H1 (cell line): Measurements from ENCODE around the gene ACVR1. TPM values are rescaled to one million over a fixed set of nuclear protein-coding genes. Genes with fewer than 3 reads are reported as not detected.

Experiments
- CTCF ChIA-PET: fragments of 300-600 bp; sonication (Branson Sonifier 250); formaldehyde crosslinking; loops from one replicate; lab custom pipeline; 2021; ENCODE audit not compliant: partially characterized antibody; lab: Charles Lee
- POLR2A ChIA-PET: fragments of 300-600 bp; sonication (Branson Sonifier 250); formaldehyde crosslinking; loops from one replicate; lab custom pipeline; 2021; ENCODE audit warnings: inconsistent platforms; ENCODE audit not compliant: partially characterized antibody; lab: Charles Lee
- DNase-seq, 2 experiments: peaks; one replicate each; pipeline versions ENCODE4 v3.0.0 to v3.0.0-alpha.2; 2010 to 2022; ENCODE audit warnings: low spot score in 2 of 2, low read depth in 1 of 2, mixed read lengths in 1 of 2
- FAIRE-seq: peaks from 2 replicates; lab custom pipeline; 2011; peaks lifted over from hg19 to GRCh38; lab: Jason Lieb, UNC
- H2AFZ ChIP-seq: 2 replicates; pipeline ENCODE4 v1.8.1; 2012; ENCODE audit warnings: low read length, inconsistent platforms
- H2AK5ac ChIP-seq: 2 replicates; pipeline ENCODE4 v1.6.1; 2013; ENCODE audit warnings: low read depth, low read length
- H2BK120ac ChIP-seq: replicated peaks from 2 replicates; pipeline ENCODE3; 2013; ENCODE audit warnings: low read depth, low read length, inconsistent platforms
- H2BK12ac ChIP-seq: 2 replicates; pipeline ENCODE4 v1.6.1; 2013; ENCODE audit warnings: low read depth, low read length
- H2BK15ac ChIP-seq: 2 replicates; pipeline ENCODE4 v1.6.1; 2013; ENCODE audit warnings: low read length
- H2BK20ac ChIP-seq: 2 replicates; pipeline ENCODE4 v1.6.1; 2013; ENCODE audit warnings: low read length
- H2BK5ac ChIP-seq: 2 replicates; pipeline ENCODE4 v1.6.1; 2013; ENCODE audit warnings: low read depth, low read length
- H3K14ac ChIP-seq: 2 replicates; pipeline ENCODE4 v1.6.1; 2013; ENCODE audit warnings: inconsistent platforms; ENCODE audit not compliant: insufficient read length
- H3K18ac ChIP-seq: 2 replicates; pipeline ENCODE4 v1.6.1; 2013; ENCODE audit warnings: low read length; ENCODE audit errors: extremely low read depth
- H3K23ac ChIP-seq: 2 replicates; pipeline ENCODE4 v1.6.1; 2013; ENCODE audit warnings: inconsistent platforms; ENCODE audit not compliant: insufficient read length
- H3K23me2 ChIP-seq: 2 replicates; pipeline ENCODE4 v1.6.1; 2013; ENCODE audit warnings: low read depth, low read length
- H3K27ac ChIP-seq: 2 replicates; pipeline ENCODE4 v1.6.1; 2011; ENCODE audit warnings: low read depth, low read length, inconsistent platforms
- H3K27me3 ChIP-seq, 4 experiments: replicated peaks in 1 of 4; 1 replicate in 1 of 4; 2 replicates in 3 of 4; pipeline versions ENCODE4 v1.6.1 to v1.8.1; 2011 to 2013; ENCODE audit warnings: low read length in 3 of 4, mild to moderate bottlenecking in 3 of 4, inconsistent platforms in 2 of 4, mixed read lengths in 2 of 4, moderate library complexity in 1 of 4; ENCODE audit not compliant: control insufficient read depth in 3 of 4, insufficient read depth in 3 of 4; ENCODE audit errors: extremely low read depth in 1 of 4
- H3K36me3 ChIP-seq, 4 experiments: 2 replicates each; pipeline versions ENCODE4 v1.6.1 to v1.8.1; 2011 to 2013; ENCODE audit warnings: mild to moderate bottlenecking in 4 of 4, low read length in 3 of 4, moderate library complexity in 2 of 4, control low read depth in 1 of 4, inconsistent platforms in 1 of 4; ENCODE audit not compliant: insufficient read depth in 4 of 4, control insufficient read depth in 2 of 4
- H3K4ac ChIP-seq: replicated peaks from 2 replicates; pipeline ENCODE3; 2013; ENCODE audit warnings: low read length, low read depth, mixed read lengths, inconsistent platforms; ENCODE audit not compliant: insufficient read length
- H3K4me1 ChIP-seq, 4 experiments: replicated peaks in 1 of 4; 1 replicate in 1 of 4; 2 replicates in 3 of 4; pipeline versions ENCODE4 v1.6.1 to v1.8.1; 2011 to 2013; ENCODE audit warnings: low read length in 3 of 4, inconsistent platforms in 2 of 4, mixed read lengths in 1 of 4; ENCODE audit not compliant: insufficient read depth in 4 of 4, control insufficient read depth in 3 of 4
- H3K4me2 ChIP-seq, 2 experiments: 2 replicates each; pipeline versions ENCODE4 v1.6.1 to v1.8.1; 2011 to 2013; ENCODE audit warnings: low read depth in 2 of 2, low read length in 2 of 2, control low read depth in 1 of 2, inconsistent platforms in 1 of 2, mild to moderate bottlenecking in 1 of 2; ENCODE audit not compliant: insufficient read depth in 1 of 2
- H3K4me3 ChIP-seq, 4 experiments: fragments of 200-600, 300-600 bp in 1 of 4; sonication (generic), shearing (Covaris generic), sonication (Bioruptor Twin) in 1 of 4; 2 replicates each; pipeline versions ENCODE4 v1.5.1 to v1.8.1; 2011 to 2016; ENCODE audit warnings: low read length in 4 of 4, low read depth in 3 of 4, control low read depth in 2 of 4, inconsistent platforms in 2 of 4, mild to moderate bottlenecking in 2 of 4, mixed read lengths in 1 of 4, moderate library complexity in 1 of 4; ENCODE audit not compliant: insufficient read depth in 2 of 4; ENCODE audit errors: extremely low read depth in 1 of 4
- H3K56ac ChIP-seq: replicated peaks from 2 replicates; pipeline ENCODE3; 2013; ENCODE audit warnings: low read depth, mild to moderate bottlenecking, mixed read lengths, low read length, inconsistent platforms; ENCODE audit not compliant: insufficient read length
- H3K79me1 ChIP-seq: 2 replicates; pipeline ENCODE4 v1.6.1; 2013; ENCODE audit warnings: low read depth, low read length, control low read depth
- H3K79me2 ChIP-seq, 2 experiments: 2 replicates each; pipeline versions ENCODE4 v1.6.1 to v1.8.1; 2012 to 2013; ENCODE audit warnings: low read length in 2 of 2, mild to moderate bottlenecking in 2 of 2, inconsistent platforms in 1 of 2; ENCODE audit not compliant: insufficient read depth in 2 of 2, control insufficient read depth in 1 of 2
- H3K9ac ChIP-seq, 4 experiments: replicated peaks in 1 of 4; 1 replicate in 1 of 4; 2 replicates in 3 of 4; pipeline versions ENCODE4 v1.6.1 to v1.8.1; 2011 to 2013; ENCODE audit warnings: low read depth in 3 of 4, low read length in 3 of 4, control low read depth in 2 of 4, mild to moderate bottlenecking in 2 of 4, moderate library complexity in 2 of 4, inconsistent platforms in 1 of 4; ENCODE audit errors: extremely low read depth in 1 of 4
- H3K9me3 ChIP-seq, 2 experiments: 2 replicates each; pipeline versions ENCODE4 v1.6.1 to v1.8.1; 2012 to 2013; ENCODE audit warnings: mild to moderate bottlenecking in 2 of 2, moderate library complexity in 2 of 2, control low read depth in 1 of 2, inconsistent platforms in 1 of 2, low read depth in 1 of 2, low read length in 1 of 2, mixed read lengths in 1 of 2; ENCODE audit not compliant: insufficient read depth in 2 of 2
- H4K20me1 ChIP-seq, 2 experiments: replicated peaks in 1 of 2; 2 replicates each; pipeline versions ENCODE3 to v1.8.1; 2011 to 2013; ENCODE audit warnings: inconsistent platforms in 2 of 2, low read length in 2 of 2, mild to moderate bottlenecking in 1 of 2; ENCODE audit not compliant: insufficient read depth in 2 of 2, control insufficient read depth in 1 of 2
- H4K5ac ChIP-seq: 2 replicates; pipeline ENCODE4 v1.6.1; 2013; ENCODE audit warnings: low read length, low read depth, mixed read lengths, inconsistent platforms; ENCODE audit not compliant: insufficient read length
- H4K8ac ChIP-seq: 2 replicates; pipeline ENCODE4 v1.8.0; 2013; ENCODE audit warnings: mild to moderate bottlenecking, moderate library complexity, low read length, inconsistent platforms; ENCODE audit not compliant: insufficient read depth; ENCODE audit errors: extremely low read depth
- H4K91ac ChIP-seq: replicated peaks from 2 replicates; pipeline ENCODE3; 2013; ENCODE audit warnings: low read length, mixed read lengths, inconsistent platforms; ENCODE audit not compliant: insufficient read length
- SP4 ChIP-seq: IDR thresholded peaks from 2 replicates; pipeline ENCODE4 v1.6.1; 2012; ENCODE audit warnings: low read length, inconsistent platforms
- WGBS, 2 experiments: shearing (Covaris generic) in 1 of 2; methylation state at CpG; one replicate each; pipeline versions ENCODE4 v1.1.6 to v1.1.7; 2013 to 2015; ENCODE audit warnings: low lambda C conversion rate in 2 of 2, mixed read lengths in 2 of 2, inconsistent platforms in 1 of 2, low coverage in 1 of 2, missing lambda C conversion rate in 1 of 2; ENCODE audit not compliant: insufficient replicate concordance in 2 of 2, insufficient coverage in 1 of 2, insufficient read length in 1 of 2; ENCODE audit errors: extremely low coverage in 1 of 2, missing lambda C conversion rate in 1 of 2; 5-methylcytosine and 5-hydroxymethylcytosine counted together
- polyA plus RNA-seq, 7 experiments: library from polyadenylated mRNA; depleted of rRNA in 3 of 7; stranded (reverse) in 5 of 7; unstranded in 2 of 7; fragments of >200 nt in 5 of 7; fragments of 200-250 nt in 2 of 7; gene quantifications; 1 replicate in 5 of 7; 2 replicates in 1 of 7; 4 replicates in 1 of 7; pipeline versions ENCODE4 v1.2.1 to v1.2.3, GENCODE V29; 2011 to 2013; ENCODE audit warnings: missing spikeins in 2 of 7, mixed read lengths in 2 of 7
- total RNA-seq: library from RNA; stranded (reverse); fragmentation: NEBNext Ultra II Directional; extraction: Animal tissue kit (Norgen Biotek cat#: 25700); gene quantifications from 2 replicates; pipeline ENCODE4 v1.2.1, GENCODE V29; 2021

Gene ACVR1
- total and polyA plus RNA-seq, 2 of the 8 experiments (the other 6 are each of a cell fraction or from before 2014, with no cell fraction given), result 8.5 to 17.7 TPM

- Histone ChIP-seq H3K4me2 (peak overlapping the region; percentile 43 to 50), H3K27ac (no peak overlapping the region), H3K18ac (0 out of 2 replicates have a peak overlapping the region, but pooled peaks have one; percentile 60), H3K27me3 (no peaks in the 10 kb centered on the region), H4K20me1 (peaks cover 0 to 1% of the 10 kb centered on the region in 2 experiments), H3K4ac (no peak overlapping the region), H2BK20ac (0 out of 2 replicates have a peak overlapping the region, but pooled peaks have one; percentile 8), H3K4me1 (peaks cover 3 to 16% (median 7%) of the 10 kb centered on the region in 4 experiments; a peak in 6 of 7 replicates), H3K79me1 (no peaks in the 10 kb centered on the region; the same call in 1 of the 2 replicates), H3K79me2 (peaks cover 0 to 67% of the 10 kb centered on the region in 2 experiments; a peak in 2 of 4 replicates), H3K23me2 (no peaks in the 10 kb centered on the region), H4K5ac (no peak overlapping the region), H3K4me3 (no peak overlapping the region; a peak in 1 of 8 replicates), H2BK12ac (peak overlapping the region; percentile 60), H3K23ac (no peak overlapping the region), H4K91ac (no peak overlapping the region), H3K36me3 (no peaks in the 10 kb centered on the region), H2BK15ac (peak overlapping the region; percentile 65; the same call in 1 of the 2 replicates), H2BK120ac (no peak overlapping the region), H2BK5ac (peak overlapping the region; percentile 54; the same call in 1 of the 2 replicates), H3K9ac (no peak overlapping the region), H3K56ac (no peak overlapping the region), H2AFZ (no peak overlapping the region), H2AK5ac (peak overlapping the region; percentile 77), H3K9me3 (no peaks in the 10 kb centered on the region), H4K8ac (no peak overlapping the region), H3K14ac (no peak overlapping the region)
- FAIRE-seq, result no peak
- DNase-seq, result no peak
- ChIA-PET POLR2A (interaction anchor here (1.2 kb wide), 1 partner anchor 9 kb away, joined by 8 read pairs; the partner anchor contains the start of gene ACVR1), CTCF (interaction anchor here (0.6 to 2.4 kb wide), 6 partner anchors 10 to 79 kb away, joined by 3 to 8 read pairs (median 4); partner anchors contain the start of gene ACVR1)
- WGBS, 2 experiments, result 83% methylated on average over 4 of the region's 4 CpGs; no CpG with 5 or more reads in 1 of the 2 experiments
- no peak for TF ChIP-seq SP4
These were observed 9.2 kb downstream of the ACVR1 start for GRCh38 chr2:157866666-157867642.
